Measurements from ENCODE around the gene ZNRF3. TPM values are rescaled to one million over a fixed set of nuclear protein-coding genes. Genes with fewer than 3 reads are reported as not detected.

Gene ZNRF3
- total and polyA plus RNA-seq, 8 donors: 2.4 to 6.8 (median 3.9) TPM

- no peak overlapping the region for H3K27ac ChIP-seq
- FAIRE-seq (no peak), ATAC-seq (no peak), DNase-seq (no peak)
- TF ChIP-seq CTCF (IDR thresholded peaks at IDR 0.05): no peak
- H3K27me3 ChIP-seq: no peaks in the 10 kb centered on the region
- no peaks in the 10 kb centered on the region for H3K36me3 ChIP-seq
- H3K4me3 ChIP-seq: no peak overlapping the region
- intact Hi-C loops (cut with DNase I): no loop called here
- no peaks in the 10 kb centered on the region for H3K9me3 ChIP-seq
- peaks cover 0 to 10% (median 5%) of the 10 kb centered on the region in 3 donors for H3K4me1 ChIP-seq
- 94% methylated on average over 2 of the region's 2 CpGs for WGBS, 2 donors
These were observed 214.9 kb downstream of the ZNRF3 start for GRCh38 chr22:29098296-29098695.

GRCh38 chr22:29102300-29102699 is 218.9 kb downstream of the ZNRF3 start:
- FAIRE-seq (no peak), ATAC-seq (no peak), DNase-seq (no peak)
- H3K36me3 ChIP-seq: no peaks in the 10 kb centered on the region
- intact Hi-C loops (cut with DNase I): no loop called here
- 89 to 94% methylated on average over 2 of the region's 2 CpGs for WGBS, 2 donors
- no peak for TF ChIP-seq CTCF (IDR thresholded peaks at IDR 0.05)
- H3K27ac ChIP-seq: no peak overlapping the region
- no peaks in the 10 kb centered on the region for H3K9me3 ChIP-seq
- no peaks in the 10 kb centered on the region for H3K27me3 ChIP-seq
- no peak overlapping the region for H3K4me3 ChIP-seq
- H3K4me1 ChIP-seq: peaks cover 0 to 2% (median 1%) of the 10 kb centered on the region in 3 donors

GRCh38 chr22:29103121-29103520 is 219.7 kb downstream of the ZNRF3 start:
- no peak for DNase-seq
- H3K27me3 ChIP-seq: no peaks in the 10 kb centered on the region
- no peak for TF ChIP-seq CTCF (IDR thresholded peaks at IDR 0.05)
- no peak overlapping the region for H3K27ac ChIP-seq
- no peaks in the 10 kb centered on the region for H3K36me3 ChIP-seq
- no peak for ATAC-seq
- no peaks in the 10 kb centered on the region for H3K9me3 ChIP-seq
- no peaks in the 10 kb centered on the region for H3K4me1 ChIP-seq
- WGBS, 2 donors: 83 to 96% methylated on average over 1 of the region's 1 CpG
- H3K4me3 ChIP-seq: no peak overlapping the region
- FAIRE-seq: no peak
- intact Hi-C loops (cut with DNase I): no loop called here

GRCh38 chr22:29105468-29105867 is 222.1 kb downstream of the ZNRF3 start:
- Histone ChIP-seq H3K36me3 (no peaks in the 10 kb centered on the region), H3K27ac (no peak overlapping the region), H3K9me3 (no peaks in the 10 kb centered on the region), H3K4me1 (no peaks in the 10 kb centered on the region), H3K27me3 (no peaks in the 10 kb centered on the region), H3K4me3 (no peak overlapping the region)
- 50 to 60% methylated on average over 2 of the region's 2 CpGs for WGBS, 2 donors
- no peak for DNase-seq
- no peak for FAIRE-seq
- no peak for ATAC-seq
- TF ChIP-seq CTCF (IDR thresholded peaks at IDR 0.05): no peak
- intact Hi-C loops (cut with DNase I): no loop called here

GRCh38 chr22:29106839-29107238 is 223.5 kb downstream of the ZNRF3 start:
- 59 to 73% methylated on average over 4 of the region's 4 CpGs for WGBS, 2 donors

More at GRCh38 chr22:29106839-29107238, 223.5 kb downstream of the ZNRF3 start:
- FAIRE-seq: no peak
- H3K27me3 ChIP-seq: no peaks in the 10 kb centered on the region
- H3K4me1 ChIP-seq: no peaks in the 10 kb centered on the region
- no peaks in the 10 kb centered on the region for H3K36me3 ChIP-seq
- no peak for ATAC-seq
- intact Hi-C loops (cut with DNase I): no loop called here
- H3K9me3 ChIP-seq: no peaks in the 10 kb centered on the region
- H3K4me3 ChIP-seq: no peak overlapping the region
- no peak for DNase-seq
- no peak overlapping the region for H3K27ac ChIP-seq
- TF ChIP-seq CTCF (IDR thresholded peaks at IDR 0.05): no peak

Other genes starting within 250 kb of the ZNRF3 start
- 10 to 100 TPM; 10.3 to 18.6 (median 12.4) TPM for gene TTC28, start 203.7 kb upstream of the ZNRF3 start, total RNA-seq
- 1 to 10 TPM; 2.2 to 6.8 TPM for gene TTC28, start 203.7 kb upstream of the ZNRF3 start, polyA plus RNA-seq
- 1 to 10 TPM in 5 of 6 donors, under 1 TPM in 1; 0.83 to 4.6 (median 2.3) TPM for gene CHEK2, start 141.8 kb upstream of the ZNRF3 start, total RNA-seq
- 1 to 10 TPM; 3.2 to 4.0 TPM for gene CHEK2, start 141.8 kb upstream of the ZNRF3 start, polyA plus RNA-seq
- 1 to 10 TPM; 7.0 to 9.3 (median 7.8) TPM for gene HSCB, start 141.5 kb upstream of the ZNRF3 start, total RNA-seq
- 10 to 100 TPM; 14.1 to 17.7 TPM for gene HSCB, start 141.5 kb upstream of the ZNRF3 start, polyA plus RNA-seq
- 10 to 100 TPM in 3 of 6 donors, 1 to 10 TPM in 3; 7.8 to 15.7 (median 10.0) TPM for gene CCDC117, start 110.9 kb upstream of the ZNRF3 start, total RNA-seq
- gene CCDC117, start 110.9 kb upstream of the ZNRF3 start, polyA plus RNA-seq: 1 to 10 TPM; 5.1 to 5.3 TPM
- gene XBP1, start 83.0 kb upstream of the ZNRF3 start, total RNA-seq: 100 to 1,000 TPM; 505 to 974 (median 718) TPM
- 100 to 1,000 TPM; 178 to 250 TPM for gene XBP1, start 83.0 kb upstream of the ZNRF3 start, polyA plus RNA-seq
- gene C22orf31, start 178.3 kb downstream of the ZNRF3 start, total RNA-seq: not detected
- gene C22orf31, start 178.3 kb downstream of the ZNRF3 start, polyA plus RNA-seq: under 1 TPM in 1 of 2 donors, not detected in 1; 0.16 TPM
- 1 to 10 TPM; 3.3 to 8.7 (median 4.6) TPM for gene KREMEN1, start 189.5 kb downstream of the ZNRF3 start, total RNA-seq
- gene KREMEN1, start 189.5 kb downstream of the ZNRF3 start, polyA plus RNA-seq: 1 to 10 TPM; 3.6 to 4.0 TPM